Measurements from ENCODE around the gene CKAP2L. TPM values are rescaled to one million over a fixed set of nuclear protein-coding genes. Genes with fewer than 3 reads are reported as not detected.

The CKAP2L gene
- total and polyA plus RNA-seq, 10 of the 15 experiments (the other 5 are each of a cell fraction or from before 2014, with no cell fraction given), result 10.5 to 37.4 (median 20.2) TPM

- TF ChIP-seq JUNB (IDR thresholded peaks at IDR 0.05) (peak; percentile 94), E2F4 (IDR thresholded peaks at IDR 0.05; ENCODE audit: low read depth, low read length) (no peak), MTA3 (IDR thresholded peaks at IDR 0.05; ENCODE audit: borderline replicate concordance, low read length) (peak; percentile 70; the same call in 1 of the 2 replicates), SP1 (IDR thresholded peaks at IDR 0.05; ENCODE audit: low read depth, low read length) (no peak), TCF12 (IDR thresholded peaks at IDR 0.05; ENCODE audit: low read depth, low read length) (no peak), SREBF1 (IDR thresholded peaks at IDR 0.05; ENCODE audit: low read length) (no peak), RFX5 (IDR thresholded peaks at IDR 0.05; ENCODE audit: low read depth, low read length) (no peak), ESRRA (IDR thresholded peaks at IDR 0.05; ENCODE audit: low read length) (no peak), NKRF (conservative IDR thresholded peaks at IDR 0.05) (no peak), PAX5 (IDR thresholded peaks at IDR 0.05; ENCODE audit: borderline replicate concordance, low read depth, low read length) (no peak), CTCF (IDR thresholded peaks at IDR 0.05 in 2 of 3, conservative IDR thresholded peaks at IDR 0.05 in 1 of 3; ENCODE audit: control insufficient read depth in 2 of 3, extremely low read depth in 1 of 3, insufficient read depth in 1 of 3, low read depth in 3 of 3, low read length in 3 of 3) (no peak), NBN (IDR thresholded peaks at IDR 0.05) (no peak), RUNX3 (IDR thresholded peaks at IDR 0.05; ENCODE audit: low read length) (peak; percentile 64), CUX1 (IDR thresholded peaks at IDR 0.05; ENCODE audit: insufficient replicate concordance, low read depth, low read length) (no peak), SUZ12 (IDR thresholded peaks at IDR 0.05; ENCODE audit: unreplicated experiment) (no peak), MLLT1 (IDR thresholded peaks at IDR 0.05) (no peak), CHD2 (IDR thresholded peaks at IDR 0.05; ENCODE audit: borderline replicate concordance, low read depth, low read length) (no peak), BACH1 (IDR thresholded peaks at IDR 0.05; ENCODE audit: borderline replicate concordance) (no peak), MXI1 (IDR thresholded peaks at IDR 0.05; ENCODE audit: low read depth, low read length) (no peak)
These were observed 29.1 kb upstream of the CKAP2L start (continued) for GRCh38 chr2:112793449-112793978.
